Measurements from ENCODE around the gene RASSF3.
"Not testable (repeated sequence)": the region's sequence is repeated elsewhere in the genome, so short reads cannot be mapped to it uniquely, and the experiment has no call there.

RASSF3 gene

DNA sequence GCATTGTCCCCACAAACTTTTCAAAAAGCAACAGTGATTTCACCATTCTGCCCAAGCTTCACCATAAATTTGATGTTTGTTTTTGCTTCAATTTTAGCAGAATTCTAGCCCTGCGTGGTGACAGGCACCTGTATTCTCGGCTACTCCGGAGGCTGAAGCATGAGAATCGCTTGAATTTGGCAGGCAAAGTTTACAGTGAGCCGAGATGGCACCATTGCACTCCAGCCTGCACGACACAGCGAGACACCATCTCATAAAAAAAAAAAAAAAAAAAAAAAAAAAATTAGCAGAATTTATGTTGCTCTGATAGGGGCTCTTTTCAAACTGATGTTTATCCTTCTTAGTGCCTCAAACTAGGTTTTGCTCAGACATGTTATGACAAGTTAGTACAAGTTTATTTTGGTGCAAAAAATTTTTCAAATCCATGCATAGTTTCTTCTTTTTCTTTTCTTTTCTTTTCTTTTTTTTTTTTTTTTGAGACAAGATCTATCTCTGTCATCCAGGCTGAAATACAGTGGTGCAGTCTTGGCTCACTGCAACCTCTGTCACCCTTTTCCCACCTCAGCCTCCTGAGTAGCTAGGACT lies 24.3 kb downstream of the RASSF3 start:
- no peak for DNase-seq

DNA sequence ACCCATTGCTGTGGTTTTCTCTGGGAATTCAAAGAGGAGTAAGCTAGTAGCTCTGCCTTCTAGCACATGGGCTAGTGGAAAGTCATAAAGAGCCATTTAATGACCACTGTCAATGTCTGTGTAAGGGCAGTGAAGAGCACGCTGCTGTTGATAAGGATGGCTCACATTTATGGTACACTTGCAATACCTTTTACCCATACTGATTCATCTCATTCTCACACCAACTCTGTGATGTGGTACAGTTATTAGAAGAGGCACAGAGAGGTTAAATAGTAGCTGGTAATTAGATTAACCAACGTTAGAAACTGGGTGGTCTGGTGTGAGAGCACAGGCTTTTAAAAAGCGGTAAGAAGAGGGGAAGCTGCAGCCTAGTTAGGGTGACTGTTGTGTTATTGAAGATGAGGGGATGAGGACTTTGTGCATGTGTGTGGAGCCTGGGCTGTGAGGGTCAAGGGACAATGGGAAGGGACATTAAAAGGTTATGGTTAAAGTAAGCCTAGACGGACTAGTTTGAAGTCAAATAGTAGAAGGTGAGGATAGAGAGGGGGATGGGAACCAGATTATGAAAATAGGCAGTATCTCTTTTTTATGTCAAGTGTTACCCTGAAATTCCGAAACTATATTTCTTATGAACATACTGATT lies 25.2 kb downstream of the RASSF3 start:
- no peak for DNase-seq

DNA sequence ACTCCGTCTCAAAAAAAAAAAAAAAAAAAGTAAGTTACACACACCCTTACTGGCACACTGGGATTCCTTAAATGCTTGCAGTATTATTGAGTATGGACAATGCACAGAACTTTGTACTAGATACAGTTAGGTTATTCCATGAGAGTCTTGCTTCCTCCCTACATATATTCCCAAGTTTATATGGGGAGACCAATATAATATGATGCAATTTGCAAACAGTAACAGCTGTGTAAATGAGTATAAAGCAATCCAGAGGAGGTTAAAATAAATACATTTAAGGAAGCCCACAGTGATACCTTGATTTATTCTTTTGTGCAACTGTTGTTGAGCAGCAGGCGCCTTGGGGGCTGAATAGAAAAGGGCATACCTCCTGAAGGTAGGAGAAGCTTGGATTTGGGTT lies 26.6 kb downstream of the RASSF3 start:
- no peak for DNase-seq

DNA sequence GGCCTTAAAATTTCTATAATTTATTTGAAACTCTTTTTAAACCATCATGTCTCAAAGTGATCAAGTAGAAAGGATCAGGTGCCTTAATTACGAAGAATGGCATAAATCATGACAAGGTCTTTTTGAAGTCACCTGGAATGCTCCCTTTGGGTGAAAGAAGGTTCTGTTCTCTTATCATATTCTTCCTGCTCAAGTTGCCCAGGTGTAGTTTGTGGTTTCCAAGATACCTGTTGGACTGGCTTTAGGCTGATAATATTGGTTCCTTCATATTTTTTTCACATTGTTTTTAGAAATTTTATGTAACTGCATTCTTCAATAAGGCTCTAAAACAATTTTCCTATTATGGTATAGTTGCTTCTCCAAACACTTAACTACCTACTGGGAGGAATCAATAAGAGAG lies 29.2 kb downstream of the RASSF3 start:
- DNase-seq: no peak

DNA sequence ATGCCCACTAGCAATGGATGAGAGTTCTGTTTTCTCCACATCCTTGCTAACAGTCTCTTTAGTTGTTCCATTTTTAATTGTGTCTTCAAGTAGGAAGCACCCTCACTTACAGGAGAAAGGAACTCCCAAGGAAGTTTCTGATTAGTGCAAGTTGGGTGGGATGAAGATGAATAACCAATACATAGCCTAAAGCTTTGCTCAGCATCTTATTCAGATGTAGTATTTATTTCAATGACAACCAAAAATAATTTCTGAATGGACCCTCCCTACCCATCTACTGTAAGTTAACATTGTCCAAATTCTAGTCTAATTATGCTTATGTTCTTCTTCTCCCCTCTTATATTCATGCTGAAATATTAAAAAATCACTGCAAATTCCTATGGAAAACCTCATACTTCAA lies 36.0 kb downstream of the RASSF3 start:
- no peak for DNase-seq

DNA sequence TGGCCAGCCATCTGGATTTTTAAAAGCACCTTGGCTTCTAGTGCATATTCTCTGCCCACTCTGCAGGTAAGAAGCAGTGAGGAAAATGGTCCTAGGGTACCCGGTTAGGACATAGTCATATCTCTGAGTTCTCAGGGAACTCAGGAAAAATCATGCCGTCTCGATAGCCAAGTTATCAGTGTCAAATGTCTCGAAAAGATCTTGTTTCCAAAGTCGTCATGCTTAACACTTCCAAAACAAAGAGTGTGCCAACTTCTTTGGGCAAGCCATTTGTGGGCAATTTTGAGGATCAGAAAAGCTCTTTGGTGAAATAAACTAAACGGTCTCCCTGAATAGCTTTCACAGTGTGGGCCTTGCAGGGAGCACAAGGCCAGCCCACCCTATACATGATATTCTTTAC lies 39.2 kb downstream of the RASSF3 start:
- no peak for DNase-seq

DNA sequence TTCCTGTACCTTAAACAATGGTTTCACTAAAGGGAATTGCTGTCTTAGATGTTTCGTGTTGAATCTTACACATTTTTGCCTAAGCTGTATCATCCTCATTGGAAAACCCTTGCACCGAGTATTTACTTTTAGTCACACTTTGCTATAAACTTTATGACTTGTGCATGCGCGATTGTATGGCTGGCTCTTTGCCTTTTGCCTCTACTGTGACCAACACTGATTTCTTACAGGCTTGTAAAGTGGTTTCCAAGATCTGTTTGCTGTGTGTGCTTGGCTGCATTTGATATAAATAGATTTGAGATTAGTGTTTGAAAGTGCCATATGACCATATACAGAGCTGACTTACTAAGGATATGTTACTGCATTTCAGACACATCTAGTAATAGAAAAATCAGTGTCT lies 40.5 kb downstream of the RASSF3 start:
- no peak for DNase-seq

DNA sequence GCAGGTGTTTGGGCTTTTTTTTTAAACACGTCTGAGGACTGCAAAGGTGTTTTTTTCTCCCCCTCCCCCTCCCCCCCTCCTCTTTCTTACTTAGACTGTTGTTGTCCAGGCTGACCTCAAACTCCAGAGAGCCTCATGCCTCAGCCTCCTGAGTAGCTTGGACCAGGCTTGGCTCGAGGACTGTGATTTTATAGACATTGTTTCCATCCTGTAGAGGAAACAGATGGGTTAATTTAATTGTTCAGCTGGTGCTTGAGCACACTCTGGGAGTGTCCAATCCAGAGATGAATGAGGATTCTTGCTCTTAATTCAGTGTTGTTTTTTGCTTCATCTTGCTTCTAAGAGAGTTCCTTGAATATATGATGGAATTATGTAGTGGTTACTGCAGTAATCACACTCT lies 42.1 kb downstream of the RASSF3 start:
- DNase-seq: no peak

DNA sequence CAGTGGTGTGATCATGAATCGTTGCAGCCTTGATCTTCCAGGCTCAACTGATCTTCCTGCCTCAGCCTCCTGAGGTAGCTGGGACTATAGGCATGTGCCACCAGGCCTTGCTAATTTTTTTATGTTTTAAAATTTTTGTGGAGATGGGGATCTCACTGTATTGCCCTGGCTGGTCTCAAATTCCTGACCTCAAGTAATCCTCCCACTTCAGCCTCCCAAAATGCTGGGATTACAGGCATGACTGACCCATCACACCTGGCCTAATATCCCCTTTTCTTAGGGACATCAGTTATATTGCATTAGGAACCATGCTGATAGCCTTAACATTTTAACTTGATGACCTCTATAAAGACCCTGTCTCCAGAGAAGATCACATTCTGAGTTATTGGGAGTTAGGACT lies 42.8 kb downstream of the RASSF3 start:
- no peak for DNase-seq

DNA sequence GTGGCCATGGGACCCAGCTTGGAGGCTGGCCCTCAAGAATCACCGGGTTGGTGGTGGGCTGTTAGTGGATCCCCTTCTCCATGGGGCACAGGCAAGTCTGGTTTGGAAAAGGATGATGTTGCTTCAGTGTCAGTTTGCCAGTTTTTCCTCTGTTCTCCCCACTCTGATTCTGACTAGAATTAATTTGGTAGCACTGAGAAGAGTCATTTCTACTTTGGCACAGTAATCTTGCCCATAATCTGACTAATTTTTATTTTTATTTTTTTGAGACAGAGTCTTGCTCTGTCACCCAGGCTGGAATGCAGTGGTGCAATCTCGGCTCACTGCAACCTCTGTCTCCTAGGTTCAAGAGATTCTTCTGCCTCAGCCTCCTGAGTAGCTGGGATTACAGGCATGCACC lies 43.6 kb downstream of the RASSF3 start:
- DNase-seq: not testable (repeated sequence)

DNA sequence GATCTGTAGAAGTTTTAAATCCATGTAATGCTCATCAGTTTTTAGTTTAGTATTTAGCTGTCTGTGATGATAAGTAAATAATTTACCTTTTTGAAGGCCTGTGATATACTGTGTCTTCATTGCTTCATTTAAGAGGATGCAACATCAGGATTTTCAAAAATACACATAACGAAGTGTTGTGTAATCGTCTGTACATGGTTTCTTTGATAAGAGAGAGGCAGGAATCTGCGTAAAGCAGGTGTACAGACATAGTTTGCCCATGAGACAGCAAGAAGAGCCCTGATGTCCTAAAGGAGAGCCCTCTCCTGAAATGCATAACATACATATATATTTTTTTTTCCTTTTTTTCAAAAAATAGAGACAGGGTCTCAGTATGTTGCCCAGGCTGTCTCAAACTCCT lies 44.8 kb downstream of the RASSF3 start:
- DNase-seq: no peak

DNA sequence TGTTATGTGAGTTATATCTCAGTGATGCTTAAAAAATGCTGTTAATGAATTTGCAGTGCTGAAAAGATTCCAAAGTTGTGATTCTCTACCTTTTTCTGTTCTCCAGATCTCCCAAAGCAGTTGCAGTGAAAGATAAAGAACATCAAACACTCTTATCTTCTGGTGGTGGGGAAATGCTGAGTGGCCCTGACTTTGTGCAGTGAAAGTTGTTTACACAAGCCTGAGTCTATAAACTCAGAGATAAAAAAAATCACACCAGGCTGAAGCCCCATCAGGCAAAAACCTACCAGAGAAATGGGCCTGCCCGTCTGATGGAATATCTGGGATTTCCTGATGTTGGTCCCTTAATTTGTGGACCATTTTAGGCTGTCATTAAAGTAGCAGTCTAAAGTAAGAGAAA lies 46.1 kb downstream of the RASSF3 start:
- no peak for DNase-seq

DNA sequence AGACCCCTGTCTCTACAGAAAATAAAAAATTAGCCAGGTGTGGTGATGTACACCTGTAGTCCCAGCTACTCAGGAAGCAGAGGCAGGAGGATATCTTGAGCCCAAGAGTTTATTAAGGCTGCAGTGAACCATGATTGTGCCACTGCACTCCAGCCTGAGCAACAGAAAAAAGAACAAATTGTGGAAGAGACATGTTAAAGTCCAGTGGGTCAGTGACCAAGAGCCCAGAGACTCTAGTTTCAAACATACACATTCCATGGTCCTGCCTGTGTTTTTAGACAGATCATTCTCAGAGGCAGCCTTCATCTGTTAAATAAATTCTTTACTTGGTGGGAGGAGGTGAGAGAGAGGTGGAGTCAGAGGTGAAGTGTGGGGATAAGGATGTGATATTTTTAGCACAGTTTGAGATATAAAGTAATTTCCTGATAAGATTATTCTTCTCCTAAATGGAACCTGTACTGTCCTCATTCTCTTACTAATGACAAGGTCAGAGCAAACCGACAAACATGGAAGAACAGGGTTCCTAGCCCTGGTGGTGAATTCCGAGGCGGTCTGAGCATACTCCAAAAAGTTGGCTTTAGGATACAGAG lies 48.7 kb downstream of the RASSF3 start:
- no peak for DNase-seq

DNA sequence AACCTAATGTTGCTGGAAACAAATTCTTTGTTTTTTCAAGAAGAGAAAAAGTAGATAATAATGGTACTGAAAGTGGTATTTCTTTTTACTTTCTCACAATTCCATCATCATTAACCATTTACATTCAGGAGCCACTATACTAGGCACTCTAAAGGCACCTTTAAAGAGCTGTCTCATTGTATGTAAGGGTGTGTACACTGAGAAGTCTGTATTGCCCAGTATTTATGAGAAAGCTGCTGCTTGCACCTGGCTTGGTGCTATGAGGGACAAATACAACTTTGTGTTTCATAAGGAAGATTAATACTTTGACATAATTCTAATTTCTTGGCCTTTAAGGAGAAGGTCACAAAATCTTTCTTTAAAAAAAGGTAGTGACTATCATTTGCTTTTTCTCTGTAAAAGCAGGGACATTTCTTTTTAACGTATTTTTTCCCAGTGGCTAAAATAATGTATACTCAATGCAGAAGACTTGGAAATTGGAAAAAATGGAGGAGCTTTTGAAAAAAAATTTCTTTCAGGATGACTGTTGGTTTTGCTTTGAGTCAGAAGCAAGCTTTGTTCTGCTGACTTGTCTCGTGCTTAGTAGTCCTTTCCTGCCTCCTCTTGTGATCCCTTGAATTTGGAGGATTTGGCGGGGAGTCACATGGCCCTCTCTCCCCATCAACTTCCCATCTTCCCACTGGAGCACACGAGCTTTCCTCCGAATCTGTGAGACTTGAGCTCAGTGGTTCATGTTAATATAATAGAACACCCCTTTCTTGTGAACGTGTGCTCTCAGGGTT lies 50.1 kb downstream of the RASSF3 start:
- DNase-seq: no peak

DNA sequence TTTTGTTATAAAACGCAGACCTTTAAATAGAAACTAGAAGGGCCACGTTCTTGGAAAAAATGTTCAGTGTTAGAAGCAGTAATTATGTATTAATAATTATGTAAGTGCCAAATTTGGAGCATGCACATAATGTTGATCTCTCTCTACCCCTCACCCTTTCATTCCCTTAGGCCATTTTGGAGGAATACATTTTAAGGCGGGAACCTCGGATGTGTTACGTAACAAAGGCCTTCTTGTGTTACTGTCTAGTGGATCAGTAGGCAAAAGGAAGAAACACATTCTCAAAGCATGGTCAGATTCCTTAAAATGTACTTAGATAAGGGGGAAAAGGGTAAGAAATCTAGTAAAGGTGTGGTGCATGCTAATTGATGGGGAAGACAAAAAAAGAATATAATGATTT lies 52.7 kb downstream of the RASSF3 start:
- DNase-seq: no peak

DNA sequence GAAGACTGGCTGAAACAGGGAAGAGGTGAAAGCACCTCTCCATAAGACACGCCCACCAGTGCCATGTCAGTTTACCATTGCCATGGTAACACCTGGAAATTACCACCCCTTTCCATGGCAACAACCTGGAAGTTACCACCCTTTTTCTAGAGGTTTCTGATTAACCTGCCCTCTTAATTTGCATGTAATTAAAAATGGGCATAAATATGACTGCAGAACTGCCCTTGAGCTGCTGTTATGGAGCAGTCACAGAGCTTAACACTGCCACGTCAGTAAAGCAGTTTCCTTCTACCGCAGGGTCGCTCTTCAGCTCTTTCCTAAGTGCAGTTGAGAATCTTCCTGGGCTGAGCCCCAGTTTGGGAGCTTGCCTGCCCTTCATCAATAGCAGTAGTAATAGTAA lies 55.2 kb downstream of the RASSF3 start:
- no peak for DNase-seq

DNA sequence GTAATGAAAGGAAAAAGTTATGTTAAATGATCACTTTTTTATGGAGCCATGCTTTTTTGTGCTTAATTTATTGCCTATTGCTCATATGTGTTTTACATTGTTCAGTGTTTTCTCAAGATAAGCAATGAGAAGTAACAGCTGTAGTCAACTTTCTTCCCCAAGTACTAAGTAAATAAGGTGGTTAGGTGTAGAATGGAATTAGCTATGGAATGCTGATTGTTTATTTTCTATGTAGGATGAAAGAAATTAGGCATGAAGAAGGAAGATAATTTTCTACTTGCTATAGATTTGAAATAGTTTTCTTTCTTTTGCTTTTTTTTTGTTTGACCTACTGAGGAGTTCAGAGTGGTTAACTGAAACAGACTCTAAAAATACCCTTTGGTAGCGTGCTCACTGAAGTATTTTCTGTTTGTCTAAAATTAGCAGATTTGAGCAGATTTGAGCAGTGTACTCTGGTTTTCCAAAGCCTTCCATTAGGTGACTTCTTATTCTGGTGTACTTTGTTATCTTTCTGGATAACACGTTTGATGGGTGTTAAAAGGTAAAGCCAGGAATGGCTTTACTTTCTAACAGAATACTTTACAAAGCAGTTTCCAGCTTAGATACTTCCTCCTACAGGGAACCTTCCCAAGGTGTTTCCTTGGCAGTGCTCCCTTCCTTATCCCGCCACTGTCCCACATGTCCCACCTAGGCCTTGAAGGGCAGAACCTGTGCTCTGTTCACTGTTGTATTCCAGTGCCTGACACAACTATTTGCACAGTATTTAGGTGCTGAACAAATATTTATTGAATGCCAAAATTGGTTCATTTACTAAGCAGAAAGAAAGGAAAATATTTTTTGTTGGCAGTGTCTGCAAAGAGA lies 56.0 kb downstream of the RASSF3 start:
- DNase-seq: no peak

DNA sequence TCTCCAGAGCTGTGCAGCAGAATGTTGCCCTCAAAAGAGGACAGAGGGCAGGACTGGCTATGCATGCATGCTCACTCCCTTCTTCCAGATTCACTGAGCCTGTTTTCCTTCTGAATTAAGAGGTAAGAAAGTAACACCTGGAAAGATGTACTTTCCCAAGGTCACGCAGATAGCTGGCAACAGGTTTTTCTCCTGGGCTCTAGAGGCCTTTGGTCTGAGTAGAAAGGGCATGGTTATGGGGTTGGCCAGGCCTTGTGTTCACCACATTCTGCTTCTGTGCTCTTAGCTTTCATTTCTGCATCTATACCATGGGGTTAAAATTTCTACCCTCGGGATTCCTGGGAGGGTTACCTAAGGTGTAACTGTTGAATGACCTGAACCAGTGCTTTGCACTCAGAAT lies 57.5 kb downstream of the RASSF3 start:
- no peak for DNase-seq

DNA sequence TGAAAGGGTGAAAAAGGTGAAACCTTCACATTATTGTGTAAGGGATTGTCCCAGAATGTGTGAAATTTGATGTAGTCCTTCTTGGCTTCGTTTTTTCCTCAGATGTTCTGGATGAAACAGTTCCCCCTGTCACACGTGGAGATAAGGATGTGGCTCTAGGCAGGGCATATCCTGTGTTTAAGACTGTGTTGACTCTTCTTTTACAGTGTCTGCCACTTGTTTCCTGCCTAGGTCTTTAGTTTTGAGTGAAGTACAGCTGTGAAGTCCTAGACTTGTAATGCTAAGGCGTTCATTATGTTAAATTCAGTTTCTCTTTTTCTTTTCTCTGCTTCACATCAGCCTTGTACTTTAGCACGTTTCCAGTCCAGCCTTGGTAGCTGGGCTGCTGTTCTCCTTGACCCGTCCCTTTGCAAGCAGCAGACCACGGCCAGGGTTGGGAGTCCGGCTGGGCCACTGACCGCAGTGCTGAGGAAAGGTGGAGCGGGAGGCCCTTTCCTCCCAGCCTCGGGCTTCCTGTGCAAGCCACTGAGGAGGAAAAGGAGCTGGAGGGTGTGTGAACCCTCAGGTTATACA lies 59.1 kb downstream of the RASSF3 start:
- no peak for DNase-seq

DNA sequence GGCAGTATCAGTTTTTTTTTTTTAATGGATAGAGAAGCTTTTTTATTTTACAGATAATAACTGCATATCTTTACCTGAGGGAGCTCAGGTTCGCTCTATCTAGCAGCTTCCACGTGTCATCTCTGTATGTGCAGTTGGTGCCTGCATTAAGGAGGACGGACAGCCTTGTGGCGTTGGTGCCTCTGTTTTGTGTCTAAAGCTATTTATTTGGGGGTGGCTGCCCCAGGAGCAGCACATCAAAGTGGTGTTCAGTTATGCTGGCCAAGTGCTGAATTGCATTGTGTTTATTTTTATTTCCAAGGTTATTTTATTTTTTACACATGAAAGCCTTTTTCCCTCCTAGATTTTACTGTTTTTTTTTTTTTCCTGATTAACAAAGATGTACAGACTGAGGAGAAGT lies 59.7 kb downstream of the RASSF3 start:
- no peak for DNase-seq

DNA sequence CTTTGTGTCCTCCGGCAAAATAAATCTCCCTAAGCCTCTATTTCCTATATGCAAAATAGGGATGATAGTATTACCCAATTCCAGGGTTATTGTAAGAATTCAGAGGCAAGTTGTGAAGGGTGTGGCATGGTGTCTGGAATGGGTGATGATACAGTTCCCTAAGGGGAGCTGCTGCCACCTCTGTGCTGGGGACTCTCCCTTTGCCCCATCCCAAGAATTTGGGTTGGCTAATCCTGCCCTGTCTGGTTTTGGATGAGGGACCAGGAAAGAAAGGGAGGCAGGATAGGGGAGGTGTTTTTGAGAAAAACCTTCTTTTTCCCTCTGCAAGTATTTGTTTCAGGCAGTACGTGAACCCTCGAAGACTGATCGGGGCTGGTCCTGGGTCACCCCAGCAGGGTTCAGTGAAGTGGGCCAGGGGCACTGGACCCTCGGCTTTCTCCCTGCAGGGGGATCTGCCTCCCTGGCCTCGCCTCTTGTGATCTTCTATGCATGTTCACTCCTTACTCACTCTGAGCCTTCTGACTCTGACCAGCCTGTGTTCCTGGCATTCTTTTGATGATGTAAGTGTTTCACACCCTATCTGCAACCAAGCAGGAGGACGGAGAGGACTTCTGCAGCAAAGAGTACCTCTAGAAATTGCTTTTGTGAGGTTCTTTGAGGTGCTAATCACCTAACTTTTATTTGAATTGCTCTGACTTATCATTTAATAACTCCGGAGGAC lies 60.8 kb downstream of the RASSF3 start:
- no peak for DNase-seq

DNA sequence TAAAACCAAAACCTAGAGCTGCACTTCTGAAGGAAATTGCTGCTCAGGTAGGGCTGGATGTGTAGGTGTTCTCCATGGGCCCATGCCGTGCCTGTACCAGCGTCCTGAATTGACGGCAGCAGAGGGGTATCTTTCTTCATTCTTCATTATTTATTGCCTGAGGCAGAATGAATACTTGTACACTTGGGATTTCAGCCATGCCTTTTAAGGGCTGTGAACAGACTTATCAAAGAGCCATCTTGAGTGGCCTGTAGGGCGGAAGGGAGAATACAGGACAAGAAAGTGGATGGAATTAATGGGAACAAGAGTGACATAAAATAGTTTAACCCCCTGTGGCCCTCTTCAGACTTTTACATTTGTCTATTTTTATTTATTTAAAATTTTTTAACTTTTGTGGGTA lies 61.4 kb downstream of the RASSF3 start:
- no peak for DNase-seq

Measured in activated CD4-positive, alpha-beta T cell treated with anti-CD3 and anti-CD28 coated beads, Interleukin-2, amount 50 U/mL, for 4 hours (primary cell).